Duodenal mucosa (tissue), 2 donors: Measurements from ENCODE around the gene B3GALT6.

Source experiments
- H3K27ac ChIP-seq: one replicate; pipeline ENCODE4 v1.7.0; 2013; ENCODE audit warnings: low read depth, low read length
- H3K27me3 ChIP-seq, 2 donors: one replicate each; pipeline ENCODE4 v1.7.0; 2013; ENCODE audit warnings: low read length in 2 of 2, control low read depth in 1 of 2; ENCODE audit not compliant: insufficient read depth in 2 of 2, control insufficient read depth in 1 of 2
- H3K36me3 ChIP-seq, 2 donors: one replicate each; pipeline ENCODE4 v1.7.0; 2013; ENCODE audit warnings: low read length in 2 of 2, control low read depth in 1 of 2; ENCODE audit not compliant: insufficient read depth in 2 of 2, control insufficient read depth in 1 of 2
- H3K4me1 ChIP-seq, 2 donors: one replicate each; pipeline ENCODE4 v1.7.0; 2013; ENCODE audit warnings: low read length in 2 of 2, control low read depth in 1 of 2; ENCODE audit not compliant: insufficient read depth in 2 of 2, control insufficient read depth in 1 of 2
- H3K4me3 ChIP-seq, 2 donors: one replicate each; pipeline ENCODE4 v1.7.0; 2013; ENCODE audit warnings: low read length in 2 of 2, low read depth in 1 of 2
- H3K9ac ChIP-seq, 2 donors: one replicate each; pipeline ENCODE4 v1.7.0; 2013; ENCODE audit warnings: low read length in 2 of 2, low read depth in 1 of 2
- H3K9me3 ChIP-seq, 2 donors: one replicate each; pipeline ENCODE4 v1.7.0; 2013; ENCODE audit warnings: low read length in 2 of 2, control low read depth in 1 of 2; ENCODE audit not compliant: control insufficient read depth in 1 of 2

Gene B3GALT6

DNA sequence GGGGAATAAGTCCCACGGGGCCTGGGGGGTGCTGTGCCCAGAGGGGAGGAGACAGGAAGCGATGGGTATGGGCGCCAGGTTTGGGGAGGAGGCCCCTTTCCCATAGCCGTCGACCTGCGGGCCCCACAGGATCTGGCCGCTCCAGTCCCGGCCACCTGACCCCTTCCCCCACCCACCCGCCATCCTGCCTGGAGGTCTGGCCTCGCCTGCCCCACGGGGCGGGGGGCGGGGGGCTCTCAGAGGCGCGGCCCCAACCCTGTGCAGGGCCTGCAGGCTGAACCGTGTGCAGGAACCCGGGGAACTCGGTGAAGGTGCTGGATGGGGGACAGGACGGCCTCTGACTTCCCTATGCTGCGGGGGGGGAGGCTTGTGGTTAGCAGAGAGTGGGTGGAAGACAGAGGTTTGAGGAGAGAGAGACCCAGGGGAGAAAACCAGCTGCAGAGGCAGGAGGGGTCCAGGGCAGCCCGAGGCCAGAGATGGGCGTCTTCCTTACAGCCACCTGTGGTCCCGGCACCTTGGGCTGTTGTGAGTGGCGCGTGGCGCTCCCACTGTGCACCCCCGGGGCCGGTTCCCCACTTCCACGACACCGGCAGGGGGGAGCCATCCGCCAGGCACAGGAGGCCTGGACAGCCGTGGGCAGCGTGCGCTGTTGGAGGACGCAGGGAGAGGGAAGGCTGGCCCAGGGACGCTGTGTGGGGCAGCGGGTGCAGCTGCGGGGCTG lies 23.2 kb upstream of the B3GALT6 start:
- H3K4me1 ChIP-seq: peaks cover 15 to 19% of the 10 kb centered on the region in 2 donors
- H3K9ac ChIP-seq: peak overlapping the region in 1 of 2 donors; percentile 25
- no peak overlapping the region for H3K27ac ChIP-seq
- no peaks in the 10 kb centered on the region for H3K9me3 ChIP-seq
- peaks cover 20 to 29% of the 10 kb centered on the region in 2 donors for H3K27me3 ChIP-seq
- H3K4me3 ChIP-seq: peak overlapping the region in 1 of 2 donors; percentile 40
- no peaks in the 10 kb centered on the region for H3K36me3 ChIP-seq

GRCh38 chr1:1210726-1211540 lies 21.1 kb upstream of the B3GALT6 start:
- Histone ChIP-seq H3K9me3 (no peaks in the 10 kb centered on the region), H3K27ac (no peak overlapping the region), H3K4me3 (no peak overlapping the region), H3K9ac (no peak overlapping the region), H3K36me3 (peaks cover 0 to 4% of the 10 kb centered on the region in 2 donors), H3K4me1 (peaks cover 19 to 27% of the 10 kb centered on the region in 2 donors), H3K27me3 (peaks cover 15 to 19% of the 10 kb centered on the region in 2 donors)

DNA sequence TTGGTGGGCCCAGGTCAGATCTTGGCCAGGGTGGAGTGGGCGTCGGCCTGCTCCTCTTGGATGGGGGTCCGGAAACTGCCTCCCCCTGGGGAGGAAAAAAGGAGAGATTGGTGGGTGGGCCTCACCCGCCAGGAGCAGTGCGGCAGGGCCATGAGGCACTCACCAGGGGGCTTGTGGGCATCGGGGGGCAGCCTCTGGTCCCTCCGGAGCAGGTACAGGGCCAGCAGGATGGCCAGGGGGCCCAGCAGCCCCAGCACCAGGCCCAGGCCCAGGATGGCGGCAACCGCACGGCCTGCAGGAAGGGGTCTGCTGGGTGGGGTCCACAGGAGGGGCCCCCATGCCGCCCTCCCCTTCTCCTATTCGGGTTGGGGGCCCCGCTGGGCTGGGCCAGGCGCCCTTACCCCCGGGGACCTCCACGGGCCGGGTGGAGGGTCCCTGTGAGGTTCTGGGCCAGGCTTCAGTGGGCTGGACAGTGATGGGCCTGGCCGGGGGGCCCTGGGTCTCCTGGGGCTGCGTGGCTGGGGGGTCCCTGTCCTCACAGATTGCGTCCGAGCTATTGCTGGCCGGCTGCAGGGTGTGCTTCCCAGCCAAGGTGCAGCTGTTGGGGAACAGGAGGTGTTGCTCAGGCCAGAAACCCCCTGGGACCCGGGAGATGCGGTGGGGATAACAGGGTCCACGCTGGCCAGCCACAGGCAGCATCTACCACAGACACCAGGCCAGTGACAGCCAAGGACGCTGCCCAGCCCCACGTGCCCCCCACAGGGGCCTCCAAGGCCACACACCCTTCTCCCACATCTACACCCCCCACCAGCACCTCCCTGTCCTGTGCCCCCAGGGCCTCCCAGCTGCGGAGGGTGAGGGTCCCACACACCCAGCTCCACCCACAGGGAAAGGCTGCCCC lies 20.2 kb upstream of the B3GALT6 start:
- Histone ChIP-seq H3K27me3 (peaks cover 6 to 11% of the 10 kb centered on the region in 2 donors), H3K9me3 (no peaks in the 10 kb centered on the region), H3K36me3 (peaks cover 0 to 12% of the 10 kb centered on the region in 2 donors), H3K4me1 (peaks cover 19 to 20% of the 10 kb centered on the region in 2 donors), H3K4me3 (no peak overlapping the region), H3K9ac (no peak overlapping the region), H3K27ac (no peak overlapping the region)

DNA sequence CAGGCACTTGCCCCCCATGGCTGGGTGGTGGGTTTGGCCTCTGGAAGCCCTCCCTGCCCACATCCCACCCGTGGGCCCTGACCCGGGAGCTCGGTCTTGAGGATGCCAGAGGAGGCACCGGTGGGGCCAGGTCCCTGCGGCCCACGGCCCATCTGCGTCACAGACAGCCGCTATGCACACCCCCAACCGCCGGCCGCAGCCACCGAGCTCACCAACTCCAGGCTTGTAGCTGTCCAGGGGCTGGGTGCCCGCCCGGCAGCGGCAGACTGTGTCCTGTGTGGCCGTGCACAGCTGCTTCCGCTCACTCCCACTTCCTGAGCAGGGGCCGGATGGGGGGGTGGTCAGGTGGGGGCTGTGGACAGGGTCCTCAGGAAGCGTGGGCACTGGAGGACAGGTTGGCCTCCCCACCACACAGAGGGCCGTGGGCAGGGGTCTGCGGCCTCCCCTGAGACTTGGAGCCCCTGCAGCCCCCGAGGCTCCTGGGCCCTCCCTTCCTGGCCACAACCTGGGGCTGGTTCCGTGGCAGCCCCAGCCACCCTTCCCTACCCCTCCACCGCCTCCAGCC lies 19.2 kb upstream of the B3GALT6 start:
- peaks cover 3 to 20% of the 10 kb centered on the region in 2 donors for H3K36me3 ChIP-seq
- H3K4me3 ChIP-seq: peak overlapping the region; percentile 35 to 40
- no peaks in the 10 kb centered on the region for H3K9me3 ChIP-seq
- no peak overlapping the region for H3K27ac ChIP-seq
- H3K9ac ChIP-seq: no peak overlapping the region
- peaks cover 0 to 3% of the 10 kb centered on the region in 2 donors for H3K27me3 ChIP-seq
- peaks cover 12 to 20% of the 10 kb centered on the region in 2 donors for H3K4me1 ChIP-seq

DNA sequence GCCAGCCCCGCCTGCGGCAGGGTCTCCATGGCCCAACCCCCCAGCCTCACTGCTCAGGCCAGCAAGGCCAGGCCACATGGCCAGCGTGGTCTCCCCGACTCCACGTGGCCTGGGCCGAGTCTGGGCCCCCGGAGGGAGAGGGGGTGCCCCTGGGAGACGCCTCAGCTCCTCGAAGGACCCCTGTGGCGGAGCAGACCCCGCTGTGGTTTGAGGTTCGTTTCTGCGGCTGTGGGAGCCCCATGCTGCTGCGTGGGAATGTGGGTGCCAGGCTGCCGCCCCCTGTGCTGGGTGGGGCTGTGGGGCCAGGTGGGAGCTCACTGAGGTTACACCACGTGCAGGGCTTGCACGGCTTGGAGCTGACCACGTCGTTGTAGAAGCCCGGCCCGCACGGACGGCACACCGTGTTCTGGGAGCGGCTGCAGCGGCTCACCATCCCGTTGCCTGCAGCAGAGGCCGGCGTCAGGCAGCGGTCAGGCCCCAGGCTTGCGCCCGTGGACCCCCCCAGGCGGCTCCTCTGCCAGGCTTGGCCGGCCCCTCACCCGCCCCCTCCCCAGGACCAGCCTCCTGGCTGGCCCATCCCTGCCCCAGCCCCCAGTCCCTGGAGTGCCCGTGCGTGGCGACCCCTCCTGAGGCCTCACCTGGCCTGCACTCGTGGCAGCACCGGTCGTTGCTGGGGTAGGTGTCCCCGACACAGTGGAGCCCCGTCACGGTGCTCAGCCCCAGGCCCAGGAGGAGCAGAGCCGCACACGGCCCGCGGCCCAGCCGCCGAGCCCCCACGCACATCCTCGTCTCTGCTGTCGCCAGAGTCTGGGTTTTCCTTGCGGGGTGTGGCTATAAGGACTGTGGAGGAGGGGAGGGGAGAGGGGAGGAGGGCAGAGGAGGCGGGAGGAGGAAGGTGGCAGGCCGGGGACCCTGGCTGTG lies 18.4 kb upstream of the B3GALT6 start, which contains the start of gene TNFRSF4:
Gene TNFRSF4 (minus strand): TSS at position 809 of the 921 bp plus-strand sequence. CDS start 26 bp downstream, at position 783.
- H3K4me3 ChIP-seq: peak within 1 kb of the TSS; percentile 35 to 40
- H3K36me3 ChIP-seq: peaks cover 3 to 28% of the 10 kb centered on the region in 2 donors

DNA sequence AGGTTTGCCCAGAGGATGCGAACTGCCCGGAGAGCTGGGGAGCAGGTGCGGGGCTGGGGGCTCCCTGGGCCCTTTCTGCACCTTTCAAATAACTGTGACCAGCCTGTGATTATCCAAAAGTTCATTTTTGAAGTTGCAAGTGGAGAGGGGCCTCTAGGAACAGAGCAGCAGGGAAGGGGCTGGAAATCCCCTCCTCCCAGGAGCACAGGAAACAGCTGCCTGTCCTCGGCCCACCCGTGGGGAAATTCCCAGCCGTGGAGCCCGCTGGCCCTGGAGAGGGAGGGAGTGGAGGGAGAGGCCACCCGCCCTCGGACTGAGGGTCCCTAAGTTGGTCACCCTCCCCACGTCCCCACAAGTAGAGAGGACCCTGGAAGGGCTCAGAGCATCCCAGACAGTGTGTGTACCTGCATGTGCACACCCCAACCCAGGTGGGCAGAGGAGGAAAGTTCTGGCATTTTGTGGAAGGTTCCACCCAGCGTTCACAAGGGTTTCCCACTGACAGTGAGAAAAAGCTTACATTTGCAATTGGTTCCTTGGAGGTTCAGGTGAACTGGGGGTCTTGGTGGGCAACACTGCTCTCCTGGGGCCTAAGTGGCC lies 16.9 kb upstream of the B3GALT6 start:
- no peak overlapping the region for H3K9ac ChIP-seq
- peaks cover 8 to 15% of the 10 kb centered on the region in 2 donors for H3K4me1 ChIP-seq
- no peaks in the 10 kb centered on the region for H3K9me3 ChIP-seq
- H3K27ac ChIP-seq: no peak overlapping the region
- H3K27me3 ChIP-seq: no peaks in the 10 kb centered on the region
- peaks cover 9 to 41% of the 10 kb centered on the region in 2 donors for H3K36me3 ChIP-seq
- H3K4me3 ChIP-seq: no peak overlapping the region

More for the DNA sequence above, 18.4 kb upstream of the B3GALT6 start, which contains the start of gene TNFRSF4:
- Histone ChIP-seq H3K9me3 (no peaks in the 10 kb centered on the region), H3K9ac (no peak within 1 kb of the TSS), H3K27me3 (no peaks in the 10 kb centered on the region), H3K27ac (no peak within 1 kb of the TSS), H3K4me1 (peaks cover 8 to 15% of the 10 kb centered on the region in 2 donors)

DNA sequence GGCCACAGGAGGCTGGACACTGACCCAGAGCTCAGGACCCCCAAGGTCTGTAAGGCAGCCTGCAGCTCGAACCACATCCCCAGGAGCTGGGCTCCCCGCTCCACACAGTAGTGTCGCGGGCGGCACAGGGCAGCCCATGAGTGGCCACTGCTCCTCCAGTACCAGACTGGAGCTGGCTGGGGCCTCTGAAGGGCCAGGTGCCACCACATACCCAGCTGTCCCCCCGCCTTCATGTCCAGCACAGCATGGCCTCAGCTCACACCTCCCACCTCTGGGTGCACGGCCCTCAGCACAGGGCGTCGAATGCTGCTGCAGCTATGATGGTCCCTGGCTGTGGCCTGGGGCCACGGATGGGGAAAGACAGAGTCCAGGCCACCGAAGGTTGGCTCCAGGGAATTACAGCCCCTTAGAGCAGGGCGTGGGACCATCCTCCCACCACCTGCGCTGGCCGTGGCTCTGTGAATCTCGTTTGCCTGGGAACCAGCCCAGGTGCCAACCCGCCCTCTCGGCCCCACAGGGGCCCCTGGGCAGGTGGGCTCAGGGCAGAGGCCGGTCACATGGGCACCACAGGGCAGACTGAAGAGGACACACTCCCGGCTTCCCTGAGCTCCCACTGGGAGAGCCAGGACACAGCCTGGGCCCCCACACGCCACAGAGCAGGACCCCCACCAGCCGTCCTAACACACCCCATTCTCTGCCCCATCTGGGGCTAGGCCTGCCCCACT lies 16.0 kb upstream of the B3GALT6 start:
- H3K27ac ChIP-seq: no peak overlapping the region
- H3K4me1 ChIP-seq: peaks cover 8 to 15% of the 10 kb centered on the region in 2 donors
- no peaks in the 10 kb centered on the region for H3K9me3 ChIP-seq
- peaks cover 14 to 49% of the 10 kb centered on the region in 2 donors for H3K36me3 ChIP-seq
- H3K27me3 ChIP-seq: no peaks in the 10 kb centered on the region
- no peak overlapping the region for H3K4me3 ChIP-seq
- no peak overlapping the region for H3K9ac ChIP-seq
